ENCODE measurements around the gene DHCR7. TPM values are rescaled to one million over a fixed set of nuclear protein-coding genes. Genes with fewer than 3 reads are reported as not detected.

The DHCR7 gene
- polyA plus RNA-seq, 1 of the 3 experiments (the other 2 are of a cell fraction): 21.4 TPM

- no peak for DNase-seq
- POLR2A ChIA-PET: no interaction called here
- Histone ChIP-seq H3K27ac (ENCODE audit: low read depth in 2 of 2, low read length in 1 of 2) (no peak overlapping the region), H3K4me1 (ENCODE audit: control insufficient read depth in 1 of 2, insufficient read depth in 2 of 2, low read depth in 1 of 2, low read length in 1 of 2) (no peaks in the 10 kb centered on the region), H3K9me3 (no peaks in the 10 kb centered on the region), H3K27me3 (ENCODE audit: insufficient read depth) (no peaks in the 10 kb centered on the region), H3K4me3 (ENCODE audit: low read depth in 2 of 2, low read length in 1 of 2) (no peak overlapping the region), H3F3A (replicated peaks; ENCODE audit: insufficient read depth) (no peaks in the 10 kb centered on the region), H3K9me2 (no peaks in the 10 kb centered on the region), H3K9ac (no peak overlapping the region), H3K4me2 (no peak overlapping the region), H3K79me2 (ENCODE audit: insufficient read depth) (no peaks in the 10 kb centered on the region), H4K20me1 (ENCODE audit: insufficient read depth) (no peaks in the 10 kb centered on the region), H3K36me3 (replicated peaks in 1 of 2; ENCODE audit: control insufficient read depth in 1 of 2, insufficient read depth in 2 of 2, low read length in 1 of 2) (peaks cover 9 to 64% of the 10 kb centered on the region in 2 experiments), H2AFZ (ENCODE audit: low read depth) (no peak overlapping the region)
- CTCF ChIA-PET: no interaction called here
- no peak for TF ChIP-seq ZBTB33 (IDR thresholded peaks at IDR 0.05; ENCODE audit: borderline replicate concordance, low read depth)
- TF ChIP-seq FOXM1 (IDR thresholded peaks at IDR 0.05; ENCODE audit: low read depth): no peak
- TF ChIP-seq FOSL2 (IDR thresholded peaks at IDR 0.05; ENCODE audit: borderline replicate concordance, low read depth): no peak
- no peak for TF ChIP-seq SMC3 (IDR thresholded peaks at IDR 0.05; ENCODE audit: low read depth, low read length)
- no peak for TF ChIP-seq TEAD4 (IDR thresholded peaks at IDR 0.05; ENCODE audit: borderline replicate concordance, insufficient read depth)
- 87% methylated on average over 6 of the region's 6 CpGs for whole genome bisulfite sequencing (ENCODE audit: low lambda C conversion rate)
Measured at GRCh38 chr11:71470946-71471345, 22.8 kb upstream of the DHCR7 start.

DNA sequence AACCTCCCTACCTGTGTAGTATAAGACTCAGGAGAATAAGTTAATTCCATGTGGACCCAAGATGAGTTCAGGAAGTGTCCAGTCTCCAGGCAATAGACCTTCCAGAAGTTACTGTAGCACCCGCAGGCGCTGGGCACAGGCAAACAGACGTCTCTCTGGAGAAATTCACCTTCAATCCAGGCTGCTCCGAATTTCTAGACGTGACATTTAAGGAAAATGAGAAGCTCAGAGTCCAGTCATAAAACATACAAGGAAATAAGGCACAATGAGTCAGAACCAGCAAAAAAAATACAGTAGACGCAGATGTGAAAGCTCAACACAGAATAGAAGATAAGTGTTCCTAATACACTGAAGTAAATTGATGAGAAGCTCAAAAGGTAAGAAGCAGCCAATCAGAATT lies 19.0 kb upstream of the DHCR7 start:
- Histone ChIP-seq H2AFZ (ENCODE audit: low read depth) (no peak overlapping the region), H4K20me1 (ENCODE audit: insufficient read depth) (no peaks in the 10 kb centered on the region), H3K27ac (ENCODE audit: low read depth in 2 of 2, low read length in 1 of 2) (no peak overlapping the region), H3K9me2 (no peaks in the 10 kb centered on the region), H3F3A (replicated peaks; ENCODE audit: insufficient read depth) (no peaks in the 10 kb centered on the region), H3K36me3 (replicated peaks in 1 of 2; ENCODE audit: control insufficient read depth in 1 of 2, insufficient read depth in 2 of 2, low read length in 1 of 2) (peaks cover 13 to 49% of the 10 kb centered on the region in 2 experiments), H3K4me2 (no peak overlapping the region), H3K9ac (no peak overlapping the region), H3K79me2 (ENCODE audit: insufficient read depth) (no peaks in the 10 kb centered on the region; the same call in 1 of the 2 replicates), H3K9me3 (no peaks in the 10 kb centered on the region), H3K27me3 (ENCODE audit: insufficient read depth) (no peaks in the 10 kb centered on the region), H3K4me3 (ENCODE audit: low read depth in 2 of 2, low read length in 1 of 2) (no peak overlapping the region), H3K4me1 (ENCODE audit: control insufficient read depth in 1 of 2, insufficient read depth in 2 of 2, low read depth in 1 of 2, low read length in 1 of 2) (no peaks in the 10 kb centered on the region)
- ChIA-PET CTCF (interaction anchor here (1.1 kb wide), 1 partner anchor 34 kb away, joined by 4 read pairs; no protein-coding TSS in a partner anchor), POLR2A (no interaction called here)
- 97% methylated on average over 6 of the region's 6 CpGs for WGBS (ENCODE audit: low lambda C conversion rate)
- TF ChIP-seq EP300 (IDR thresholded peaks at IDR 0.05; ENCODE audit: borderline replicate concordance in 1 of 2, low read depth in 1 of 2, low read length in 1 of 2) (no peak), TAF1 (IDR thresholded peaks at IDR 0.05; ENCODE audit: borderline replicate concordance, low read depth, low read length) (no peak), CHD2 (IDR thresholded peaks at IDR 0.05; ENCODE audit: low read length, partially characterized antibody) (no peak), RCOR1 (IDR thresholded peaks at IDR 0.05; ENCODE audit: low read length) (no peak), IRF3 (IDR thresholded peaks at IDR 0.05; ENCODE audit: low read depth, low read length) (no peak), SMC3 (IDR thresholded peaks at IDR 0.05; ENCODE audit: low read depth, low read length) (no peak), MEF2A (IDR thresholded peaks at IDR 0.05; ENCODE audit: borderline replicate concordance, low read depth) (no peak), FOXJ3 (CRISPR knock-in tag; IDR thresholded peaks at IDR 0.05) (no peak), USF1 (IDR thresholded peaks at IDR 0.05; ENCODE audit: borderline replicate concordance, low read depth) (no peak), JUND (IDR thresholded peaks at IDR 0.05) (no peak), GABPA (IDR thresholded peaks at IDR 0.05; ENCODE audit: low read depth) (no peak)
- TF ChIP-seq, protein P1, sequence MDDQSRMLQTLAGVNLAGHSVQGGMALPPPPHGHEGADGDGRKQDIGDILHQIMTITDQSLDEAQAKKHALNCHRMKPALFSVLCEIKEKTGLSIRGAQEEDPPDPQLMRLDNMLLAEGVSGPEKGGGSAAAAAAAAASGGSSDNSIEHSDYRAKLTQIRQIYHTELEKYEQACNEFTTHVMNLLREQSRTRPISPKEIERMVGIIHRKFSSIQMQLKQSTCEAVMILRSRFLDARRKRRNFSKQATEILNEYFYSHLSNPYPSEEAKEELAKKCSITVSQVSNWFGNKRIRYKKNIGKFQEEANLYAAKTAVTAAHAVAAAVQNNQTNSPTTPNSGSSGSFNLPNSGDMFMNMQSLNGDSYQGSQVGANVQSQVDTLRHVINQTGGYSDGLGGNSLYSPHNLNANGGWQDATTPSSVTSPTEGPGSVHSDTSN (IDR thresholded peaks at IDR 0.05): no peak
- no peak for DNase-seq
